HepG2 (cell line): ENCODE measurements around the gene C2orf42. TPM values are rescaled to one million over a fixed set of nuclear protein-coding genes. Genes with fewer than 3 reads are reported as not detected.

Experiments
- ATAC-seq: fragments of 200-7000 bp; cut with Tn5 transposase; 3 replicates; pipeline ENCODE4 v1.9.1; 2020; ENCODE audit warnings: mild to moderate bottlenecking, moderate library complexity
- BruUV-seq: library from RNA; stranded (reverse); fragments of 400-500 nt; replicated peaks from 2 replicates; lab custom pipeline; 2021; lab: Mats Ljungman, UMichigan
- CTCF ChIA-PET: fragments of 300-600 bp; formaldehyde crosslinking; extraction: SDS; loops from one replicate; lab custom pipeline; 2021; ENCODE audit warnings: low total read pairs, inconsistent platforms, low intra/inter-chr PET ratio; lab: Yijun Ruan, JAX
- POLR2A ChIA-PET: fragments of 350-600 bp; sonication (Branson Sonifier 250); formaldehyde crosslinking; loops from one replicate; lab custom pipeline; 2020; ENCODE audit warnings: antibody characterized with exemption, inconsistent platforms; lab: Yijun Ruan, JAX
- DNase-seq: peaks from one replicate; pipeline ENCODE4 v3.0.0-alpha.2; 2015; ENCODE audit warnings: low spot score
- FAIRE-seq: peaks from 3 replicates; lab custom pipeline; 2011; peaks lifted over from hg19 to GRCh38; lab: Jason Lieb, UNC
- H2AFZ ChIP-seq: one replicate; pipeline ENCODE4 v1.6.1; 2011; ENCODE audit warnings: low read length, inconsistent platforms
- H3K27ac ChIP-seq: fragments of 300-600 bp; 3 replicates; pipeline ENCODE4 v1.8.0; 2011; ENCODE audit warnings: mixed run types, mild to moderate bottlenecking, mixed read lengths, low read length, inconsistent platforms; ENCODE audit not compliant: insufficient read depth; ENCODE audit errors: extremely low read length
- H3K27me3 ChIP-seq, 2 experiments: fragments of 200-600 bp in 1 of 2; 2 replicates in 1 of 2; 3 replicates in 1 of 2; pipeline versions ENCODE4 v1.6.0 to v1.8.0; 2011; ENCODE audit warnings: low read length in 2 of 2, mild to moderate bottlenecking in 2 of 2, moderate library complexity in 2 of 2, inconsistent platforms in 1 of 2; ENCODE audit not compliant: insufficient read depth in 2 of 2, control insufficient read depth in 1 of 2
- H3K36me3 ChIP-seq, 2 experiments: fragments of 200-600 bp in 1 of 2; replicated peaks in 1 of 2; 2 replicates in 1 of 2; 3 replicates in 1 of 2; pipeline versions ENCODE4 v1.5.1 to v1.8.0; 2011; ENCODE audit warnings: low read length in 2 of 2, inconsistent platforms in 1 of 2; ENCODE audit not compliant: insufficient read depth in 2 of 2, control insufficient read depth in 1 of 2
- H3K4me1 ChIP-seq: 2 replicates; pipeline ENCODE4 v1.5.1; 2012; ENCODE audit warnings: low read length, inconsistent platforms; ENCODE audit not compliant: insufficient read depth
- H3K4me2 ChIP-seq: 2 replicates; pipeline ENCODE4 v1.6.0; 2011; ENCODE audit warnings: low read depth, low read length, inconsistent platforms
- H3K4me3 ChIP-seq, 3 experiments: fragments of 200-600 bp in 1 of 3; sonication (generic), shearing (Covaris generic) in 1 of 3; replicated peaks in 1 of 3; 2 replicates each; pipeline ENCODE4 v1.5.1; 2011 to 2016; ENCODE audit warnings: low read length in 3 of 3, inconsistent platforms in 2 of 3, low read depth in 2 of 3, mild to moderate bottlenecking in 2 of 3, control low read depth in 1 of 3, mixed read lengths in 1 of 3; ENCODE audit not compliant: insufficient read depth in 1 of 3
- H3K79me2 ChIP-seq: one replicate; pipeline ENCODE4 v1.6.1; 2011; ENCODE audit warnings: low read length, inconsistent platforms; ENCODE audit not compliant: insufficient read depth
- H3K9ac ChIP-seq: 2 replicates; pipeline ENCODE4 v1.6.0; 2011; ENCODE audit warnings: mild to moderate bottlenecking, low read depth, low read length, inconsistent platforms; ENCODE audit not compliant: insufficient read depth
- H3K9me3 ChIP-seq: 2 replicates; pipeline ENCODE4 v1.5.1; 2012; ENCODE audit warnings: mild to moderate bottlenecking, low read length
- H4K20me1 ChIP-seq: 2 replicates; pipeline ENCODE4 v1.6.0; 2011; ENCODE audit warnings: inconsistent platforms, mild to moderate bottlenecking, low read length, moderate library complexity; ENCODE audit not compliant: insufficient read depth
- ATF7-NPFF ChIP-seq: sonication (generic); formaldehyde crosslinking; IDR thresholded peaks from 2 replicates; pipeline ENCODE4 v1.8.1; 2023; ENCODE audit warnings: mild to moderate bottlenecking, low read depth, missing genetic modification reagents, moderate library complexity
- DPF2 ChIP-seq: sonication (generic); formaldehyde crosslinking; IDR thresholded peaks from 2 replicates; pipeline ENCODE4 v1.4.0; 2020; ENCODE audit warnings: mild to moderate bottlenecking, low read depth, missing genetic modification reagents, borderline replicate concordance
- FOXK2 ChIP-seq: fragments of 450-650 bp; IDR thresholded peaks from 2 replicates; pipeline ENCODE4 v1.6.1; 2016
- HMGXB4 ChIP-seq, 2 experiments: sonication (generic) in 1 of 2; formaldehyde crosslinking in 1 of 2; IDR thresholded peaks; 2 replicates each; pipeline versions ENCODE4 v1.4.0 to v1.6.1; 2018 to 2020; ENCODE audit warnings: missing genetic modification reagents in 2 of 2, borderline replicate concordance in 1 of 2, low read depth in 1 of 2, mild to moderate bottlenecking in 1 of 2, missing biosample characterization in 1 of 2
- HNRNPH1 ChIP-seq: fragments of 200-400 bp; formaldehyde crosslinking; optimal IDR thresholded peaks from 2 replicates; pipeline ENCODE3; 2017; ENCODE audit warnings: mild to moderate bottlenecking, low read depth, low read length
- KDM4B ChIP-seq: sonication (generic); formaldehyde crosslinking; IDR thresholded peaks from 2 replicates; pipeline ENCODE4 v1.4.0; 2020; ENCODE audit warnings: missing genetic modification reagents
- MTERF4 ChIP-seq: sonication (generic); formaldehyde crosslinking; IDR thresholded peaks from 2 replicates; pipeline ENCODE4 v1.8.0; 2023; ENCODE audit warnings: mild to moderate bottlenecking, missing genetic modification reagents
- PAF1 ChIP-seq: IDR thresholded peaks from 2 replicates; pipeline ENCODE4 v1.6.1; 2016; ENCODE audit warnings: missing genetic modification reagents, missing compliant biosample characterization
- PRDM10 ChIP-seq: sonication (generic); formaldehyde crosslinking; IDR thresholded peaks from 2 replicates; pipeline ENCODE4 v1.4.0; 2020; ENCODE audit warnings: low read depth, missing genetic modification reagents
- ZNF280D ChIP-seq: sonication (generic); formaldehyde crosslinking; IDR thresholded peaks from 2 replicates; pipeline ENCODE4 v1.5.1; 2020; ENCODE audit warnings: mild to moderate bottlenecking, missing genetic modification reagents
- ZNF317 ChIP-seq: sonication (generic); formaldehyde crosslinking; IDR thresholded peaks from 2 replicates; pipeline ENCODE4 v1.5.0; 2020; ENCODE audit warnings: mild to moderate bottlenecking, missing genetic modification reagents
- ZNF446 ChIP-seq: sonication (generic); formaldehyde crosslinking; IDR thresholded peaks from 2 replicates; pipeline ENCODE4 v1.5.0; 2020; ENCODE audit warnings: mild to moderate bottlenecking, missing genetic modification reagents
- ZNF652 ChIP-seq: IDR thresholded peaks from 2 replicates; pipeline ENCODE4 v1.6.1; 2016; ENCODE audit warnings: low read depth, borderline replicate concordance
- ZNF879 ChIP-seq: sonication (generic); formaldehyde crosslinking; IDR thresholded peaks from 2 replicates; pipeline ENCODE4 v1.8.1; 2023; ENCODE audit warnings: missing genetic modification reagents
- WGBS: methylation state at CpG from one replicate; pipeline ENCODE4 v1.1.6; 2017; ENCODE audit warnings: low lambda C conversion rate; 5-methylcytosine and 5-hydroxymethylcytosine counted together
- in situ Hi-C: cut with HindIII; loops from 2 replicates; pipeline ENCODE4 v1.10.0; 2017; ENCODE audit warnings: low pct_unique_long_range_greater_than_20kb; ENCODE audit not compliant: extremely low pct_ligation_motif_present
- intact Hi-C: fragments of 100-400 bp; cut with micrococcal nuclease; formaldehyde crosslinking; loops from one replicate; pipeline ENCODE4 v1.10.0; 2022; ENCODE audit not compliant: unreplicated experiment
- polyA plus RNA-seq, 8 experiments: library from polyadenylated mRNA; depleted of rRNA in 3 of 8; stranded (reverse) in 7 of 8; unstranded in 1 of 8; fragments of >200 nt; fragmentation: Illumina TruSeq in 4 of 8; extraction: Trizol in 4 of 8; gene quantifications; 2 replicates each; pipeline versions ENCODE4 v1.2.1 to v1.2.3, GENCODE V29; 2011 to 2016; ENCODE audit warnings: low read depth in 4 of 8, missing spikeins in 1 of 8, mixed read lengths in 1 of 8; ENCODE audit not compliant: insufficient read depth in 1 of 8
- total RNA-seq, 5 experiments: library from RNA; depleted of rRNA; stranded (reverse); fragments of >200 nt; fragmentation: Illumina TruSeq; extraction: Trizol; gene quantifications; 2 replicates each; pipeline ENCODE4 v1.2.3, GENCODE V29; 2016; ENCODE audit warnings: low read depth in 1 of 5

Gene C2orf42
- total and polyA plus RNA-seq, 2 of the 13 experiments (the other 11 are each of a cell fraction or from before 2014, with no cell fraction given): 9.3 to 9.9 TPM

- Histone ChIP-seq H3K9ac (0 out of 2 replicates have a peak overlapping the region, but pooled peaks have one; percentile 92), H3K9me3 (no peaks in the 10 kb centered on the region), H2AFZ (no peak overlapping the region), H3K36me3 (no peaks in the 10 kb centered on the region), H3K27ac (peak overlapping the region; percentile 93), H3K4me1 (peaks cover 62% of the 10 kb centered on the region), H4K20me1 (no peaks in the 10 kb centered on the region), H3K4me2 (peak overlapping the region; percentile 93), H3K79me2 (peaks cover 8% of the 10 kb centered on the region), H3K27me3 (no peaks in the 10 kb centered on the region), H3K4me3 (no peak overlapping the region; a peak in 1 of 6 replicates)
- in situ Hi-C loops: loop anchor here (5.0 kb wide), 2 partner anchors 54 to 228 kb away; partner anchors contain the start of gene PCBP1
- WGBS: 90% methylated on average over 5 of the region's 5 CpGs
- intact Hi-C loops: loop anchor here (5.0 kb wide), 1 partner anchor 74 kb away; no protein-coding TSS in a partner anchor
- no peak for DNase-seq
- ATAC-seq: no peak
- POLR2A ChIA-PET: interaction anchor here (0.7 to 10.5 kb wide), 7 partner anchors 8 to 229 kb away, joined by 3 to 124 read pairs (median 65); partner anchors contain the start of genes MXD1 and PCBP1
- BruUV-seq: no TSS peak
- no peak for FAIRE-seq
- CTCF ChIA-PET: no interaction called here
- peak; percentile 72; the same call in 1 of the 2 replicates for TF ChIP-seq MTERF4 (CRISPR knock-in tag)
- no peak for TF ChIP-seq ZNF280D (CRISPR knock-in tag)
- TF ChIP-seq PAF1: 0 out of 2 replicates have a peak, but pooled peaks have one; percentile 73
- TF ChIP-seq ZNF652 (CRISPR knock-in tag): peak; percentile 92
- peak in 1 of 2 experiments; percentile 46; a peak in 1 of 4 replicates for TF ChIP-seq HMGXB4 (CRISPR knock-in tag; IDR thresholded peaks at IDR 0.05; ENCODE audit: borderline replicate concordance in 1 of 2, low read depth in 1 of 2)
- 0 out of 2 replicates have a peak, but pooled peaks have one; percentile 7 for TF ChIP-seq ATF7-NPFF (CRISPR knock-in tag)
- no peak for TF ChIP-seq DPF2
- TF ChIP-seq PRDM10 (CRISPR knock-in tag): 0 out of 2 replicates have a peak, but pooled peaks have one; percentile 11
- no peak for TF ChIP-seq FOXK2
- TF ChIP-seq ZNF446 (CRISPR knock-in tag): peak; percentile 58; the same call in 1 of the 2 replicates
- no peak for TF ChIP-seq ZNF317 (CRISPR knock-in tag)
- TF ChIP-seq HNRNPH1: no peak
- peak; percentile 37; the same call in 1 of the 2 replicates for TF ChIP-seq ZNF879
- no peak for TF ChIP-seq KDM4B (CRISPR knock-in tag)
These were observed 50.0 kb downstream of the C2orf42 start for GRCh38 chr2:70140791-70141211.
